Brain microvascular endothelial cell (primary cell): ENCODE data around the gene PACSIN1.

Experiments
- DNase-seq: peaks from one replicate; pipeline ENCODE4 v3.0.0-alpha.2; 2020
- H3K27ac ChIP-seq: fragments of 250-450 bp; sonication (Bioruptor Pico); 2 replicates; pipeline ENCODE4 v1.5.1; 2020; ENCODE audit warnings: mild to moderate bottlenecking, moderate library complexity
- H3K27me3 ChIP-seq: fragments of 250-450 bp; sonication (Bioruptor Pico); replicated peaks from 2 replicates; pipeline ENCODE4 v1.5.1; 2020; ENCODE audit warnings: mild to moderate bottlenecking
- H3K36me3 ChIP-seq: fragments of 250-450 bp; sonication (Bioruptor Pico); replicated peaks from 2 replicates; pipeline ENCODE4 v1.5.1; 2020; ENCODE audit warnings: mild to moderate bottlenecking
- H3K4me3 ChIP-seq: 2 replicates; pipeline ENCODE4 v1.5.1; 2011; ENCODE audit warnings: low read depth, mild to moderate bottlenecking, control low read depth, low read length, moderate library complexity
- CTCF ChIP-seq: IDR thresholded peaks from 2 replicates; pipeline ENCODE4 v1.5.1; 2011; ENCODE audit warnings: low read depth, mild to moderate bottlenecking, moderate library complexity, low read length, control low read depth, inconsistent platforms; ENCODE audit errors: missing control alignments
- in situ Hi-C: cut with HindIII; loops from 2 replicates; pipeline ENCODE4 v1.10.0; 2017; ENCODE audit warnings: low sequenced_read_pairs, low pct_ligation_motif_present

PACSIN1 gene

GRCh38 chr6:34536959-34537848 is 71.3 kb downstream of the PACSIN1 start:
- no peak overlapping the region for H3K4me3 ChIP-seq
- no peaks in the 10 kb centered on the region for H3K27me3 ChIP-seq
- no peak for DNase-seq
- in situ Hi-C loops, result no loop called here
- no peaks in the 10 kb centered on the region for H3K36me3 ChIP-seq
- TF ChIP-seq CTCF, result no peak
- H3K27ac ChIP-seq, result no peak overlapping the region

- DNase-seq, result no peak
- TF ChIP-seq CTCF, result no peak
- Histone ChIP-seq H3K4me3 (no peak overlapping the region), H3K36me3 (no peaks in the 10 kb centered on the region), H3K27me3 (no peaks in the 10 kb centered on the region), H3K27ac (no peak overlapping the region)
- in situ Hi-C loops, result no loop called here
Measured at GRCh38 chr6:34537922-34538550, 72.2 kb downstream of the PACSIN1 start.

GRCh38 chr6:34538581-34538980 is 72.7 kb downstream of the PACSIN1 start:
- Histone ChIP-seq H3K4me3 (no peak overlapping the region), H3K27me3 (no peaks in the 10 kb centered on the region), H3K27ac (no peak overlapping the region), H3K36me3 (no peaks in the 10 kb centered on the region)
- DNase-seq, result no peak
- no peak for TF ChIP-seq CTCF
- in situ Hi-C loops, result no loop called here

- H3K36me3 ChIP-seq, result no peaks in the 10 kb centered on the region
- TF ChIP-seq CTCF, result no peak
- no peak overlapping the region for H3K27ac ChIP-seq
- no peaks in the 10 kb centered on the region for H3K27me3 ChIP-seq
- DNase-seq, result no peak
- in situ Hi-C loops, result no loop called here
- no peak overlapping the region for H3K4me3 ChIP-seq
Measured at GRCh38 chr6:34539181-34539580, 73.3 kb downstream of the PACSIN1 start.

- in situ Hi-C loops, result no loop called here
Measured at GRCh38 chr6:34540222-34540621, 74.3 kb downstream of the PACSIN1 start.

More at GRCh38 chr6:34540222-34540621, 74.3 kb downstream of the PACSIN1 start:
- Histone ChIP-seq H3K27me3 (no peaks in the 10 kb centered on the region), H3K4me3 (no peak overlapping the region), H3K27ac (no peak overlapping the region), H3K36me3 (no peaks in the 10 kb centered on the region)
- TF ChIP-seq CTCF, result no peak
- no peak for DNase-seq
